ENCODE results near the gene ADCY9. TPM values are rescaled to one million over a fixed set of nuclear protein-coding genes. Genes with fewer than 3 reads are reported as not detected.
A peak's percentile ranks its signal among the peaks of the same experiment; 100 is the strongest.

Gene ADCY9
- total RNA-seq, 1 donor from 2014 or later, result 9.7 TPM

DNA sequence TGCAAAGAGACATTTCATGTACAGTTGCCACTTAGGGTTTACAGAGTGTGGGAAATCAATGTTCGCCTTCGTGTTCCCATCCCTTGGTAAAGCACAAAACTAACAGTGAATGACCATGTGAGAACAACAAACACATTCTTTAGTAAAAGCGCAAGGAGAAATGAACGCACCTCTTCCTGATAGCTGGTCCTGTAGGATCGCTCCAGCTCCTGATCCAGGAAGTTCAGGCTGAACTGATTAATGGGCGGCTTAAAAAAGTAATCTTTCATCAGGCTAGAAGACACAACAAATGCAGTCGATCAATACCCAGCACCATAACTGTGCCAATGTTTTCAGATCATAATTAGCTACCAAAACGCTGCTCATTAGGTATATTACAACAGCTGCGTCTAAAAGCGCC lies 127.4 kb downstream of the ADCY9 start:
- Mint-ChIP-seq H3K9me3 (no peaks in the 10 kb centered on the region), H3K4me3 (no peak overlapping the region), H3K36me3 (ENCODE audit: low read depth) (no peaks in the 10 kb centered on the region), H3K27ac (no peak overlapping the region), H3K27me3 (ENCODE audit: insufficient read depth) (no peaks in the 10 kb centered on the region), H3K4me1 (ENCODE audit: low read depth) (no peaks in the 10 kb centered on the region)
- intact Hi-C loops (cut with micrococcal nuclease), result no loop called here
- DNase-seq (ENCODE audit: low spot score), result no peak

- Mint-ChIP-seq H3K27ac (no peak overlapping the region), H3K27me3 (ENCODE audit: insufficient read depth) (no peaks in the 10 kb centered on the region), H3K36me3 (ENCODE audit: low read depth) (no peaks in the 10 kb centered on the region), H3K4me3 (no peak overlapping the region), H3K4me1 (ENCODE audit: low read depth) (peaks cover under 1% of the 10 kb centered on the region), H3K9me3 (no peaks in the 10 kb centered on the region)
- intact Hi-C loops (cut with micrococcal nuclease), result no loop called here
- DNase-seq (ENCODE audit: low spot score), result no peak
Measured at GRCh38 chr16:3988011-3988410, 128.2 kb downstream of the ADCY9 start.

GRCh38 chr16:3987231-3987630 lies 129.0 kb downstream of the ADCY9 start:
- H3K27ac Mint-ChIP-seq, result no peak overlapping the region
- no peak for DNase-seq (ENCODE audit: low spot score)
- H3K27me3 Mint-ChIP-seq (ENCODE audit: insufficient read depth), result no peaks in the 10 kb centered on the region
- no peaks in the 10 kb centered on the region for H3K36me3 Mint-ChIP-seq (ENCODE audit: low read depth)
- peaks cover 4% of the 10 kb centered on the region for H3K4me1 Mint-ChIP-seq (ENCODE audit: low read depth)
- no peaks in the 10 kb centered on the region for H3K9me3 Mint-ChIP-seq
- no peak overlapping the region for H3K4me3 Mint-ChIP-seq
- intact Hi-C loops (cut with micrococcal nuclease), result no loop called here

DNA sequence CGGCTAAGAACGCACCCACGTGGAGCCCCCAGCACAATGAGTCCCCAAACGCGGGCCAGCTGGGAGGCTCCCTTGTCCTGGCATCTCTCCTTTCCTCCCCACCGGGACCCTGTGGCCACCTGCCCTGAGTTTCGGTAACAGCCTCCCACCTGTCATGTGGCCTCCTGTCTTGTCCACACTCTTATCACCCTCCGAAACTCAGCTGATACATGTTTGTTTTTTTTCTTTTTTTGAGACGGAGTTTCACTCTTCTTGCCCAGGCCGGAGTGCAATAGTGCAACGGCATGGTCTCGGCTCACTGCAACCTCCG lies 130.1 kb downstream of the ADCY9 start:
- Mint-ChIP-seq H3K27ac (no peak overlapping the region), H3K27me3 (ENCODE audit: insufficient read depth) (no peaks in the 10 kb centered on the region), H3K36me3 (ENCODE audit: low read depth) (no peaks in the 10 kb centered on the region), H3K4me1 (ENCODE audit: low read depth) (peaks cover 4% of the 10 kb centered on the region), H3K4me3 (no peak overlapping the region), H3K9me3 (no peaks in the 10 kb centered on the region)
- intact Hi-C loops (cut with micrococcal nuclease), result no loop called here
- no peak for DNase-seq (ENCODE audit: low spot score)

- H3K4me3 Mint-ChIP-seq, result no peak overlapping the region
- intact Hi-C loops (cut with micrococcal nuclease), result no loop called here
- H3K4me1 Mint-ChIP-seq (ENCODE audit: low read depth), result peaks cover 4% of the 10 kb centered on the region
- DNase-seq (ENCODE audit: low spot score), result no peak
- no peak overlapping the region for H3K27ac Mint-ChIP-seq
- no peaks in the 10 kb centered on the region for H3K36me3 Mint-ChIP-seq (ENCODE audit: low read depth)
- H3K9me3 Mint-ChIP-seq, result no peaks in the 10 kb centered on the region
- no peaks in the 10 kb centered on the region for H3K27me3 Mint-ChIP-seq (ENCODE audit: insufficient read depth)
Measured at GRCh38 chr16:3984111-3985060, 131.9 kb downstream of the ADCY9 start.

DNA sequence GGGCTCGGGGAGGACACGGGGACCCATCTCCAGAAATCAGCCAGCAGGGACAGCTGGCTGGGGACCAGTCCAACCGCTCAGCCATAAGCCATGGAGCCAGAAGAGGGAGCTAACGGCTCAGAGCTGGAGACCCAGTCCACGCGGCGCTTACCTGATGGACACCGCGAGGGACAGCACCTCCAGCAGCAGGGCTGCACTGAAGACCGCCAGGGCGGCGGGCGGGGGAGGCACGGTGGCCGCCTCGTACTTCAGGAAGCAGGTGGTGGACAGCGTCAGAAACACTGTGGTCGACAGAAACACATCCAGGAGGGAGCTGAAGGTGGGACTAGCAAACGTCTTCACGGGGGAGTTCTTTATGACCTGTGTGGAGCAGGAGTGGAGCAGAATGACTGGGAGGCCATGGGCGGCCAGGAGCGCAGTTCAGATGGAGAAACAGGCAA lies 133.1 kb downstream of the ADCY9 start:
- no peak overlapping the region for H3K4me3 Mint-ChIP-seq
- no peaks in the 10 kb centered on the region for H3K9me3 Mint-ChIP-seq
- peaks cover 4% of the 10 kb centered on the region for H3K4me1 Mint-ChIP-seq (ENCODE audit: low read depth)
- DNase-seq (ENCODE audit: low spot score), result peak; percentile 29
- H3K36me3 Mint-ChIP-seq (ENCODE audit: low read depth), result no peaks in the 10 kb centered on the region
- intact Hi-C loops (cut with micrococcal nuclease), result loop anchor here (1.0 to 2.0 kb wide), 2 partner anchors 271 to 348 kb away; no protein-coding TSS in a partner anchor
- no peaks in the 10 kb centered on the region for H3K27me3 Mint-ChIP-seq (ENCODE audit: insufficient read depth)
- no peak overlapping the region for H3K27ac Mint-ChIP-seq

- Mint-ChIP-seq H3K4me1 (ENCODE audit: low read depth) (peaks cover 4% of the 10 kb centered on the region), H3K27ac (no peak overlapping the region), H3K4me3 (no peak overlapping the region), H3K9me3 (no peaks in the 10 kb centered on the region), H3K27me3 (ENCODE audit: insufficient read depth) (no peaks in the 10 kb centered on the region), H3K36me3 (ENCODE audit: low read depth) (no peaks in the 10 kb centered on the region)
- DNase-seq (ENCODE audit: low spot score), result no peak
- intact Hi-C loops (cut with micrococcal nuclease), result loop anchor here (2.0 kb wide), 1 partner anchor 349 kb away; no protein-coding TSS in a partner anchor
Measured at GRCh38 chr16:3982216-3982615, 134.0 kb downstream of the ADCY9 start.

GRCh38 chr16:3980253-3981111 lies 135.8 kb downstream of the ADCY9 start:
- no peak overlapping the region for H3K4me3 Mint-ChIP-seq
- intact Hi-C loops (cut with micrococcal nuclease), result no loop called here
- H3K36me3 Mint-ChIP-seq (ENCODE audit: low read depth), result peaks cover 4% of the 10 kb centered on the region
- no peak overlapping the region for H3K27ac Mint-ChIP-seq
- H3K9me3 Mint-ChIP-seq, result no peaks in the 10 kb centered on the region
- DNase-seq (ENCODE audit: low spot score), result no peak
- no peaks in the 10 kb centered on the region for H3K27me3 Mint-ChIP-seq (ENCODE audit: insufficient read depth)
- H3K4me1 Mint-ChIP-seq (ENCODE audit: low read depth), result peaks cover 4% of the 10 kb centered on the region

DNA sequence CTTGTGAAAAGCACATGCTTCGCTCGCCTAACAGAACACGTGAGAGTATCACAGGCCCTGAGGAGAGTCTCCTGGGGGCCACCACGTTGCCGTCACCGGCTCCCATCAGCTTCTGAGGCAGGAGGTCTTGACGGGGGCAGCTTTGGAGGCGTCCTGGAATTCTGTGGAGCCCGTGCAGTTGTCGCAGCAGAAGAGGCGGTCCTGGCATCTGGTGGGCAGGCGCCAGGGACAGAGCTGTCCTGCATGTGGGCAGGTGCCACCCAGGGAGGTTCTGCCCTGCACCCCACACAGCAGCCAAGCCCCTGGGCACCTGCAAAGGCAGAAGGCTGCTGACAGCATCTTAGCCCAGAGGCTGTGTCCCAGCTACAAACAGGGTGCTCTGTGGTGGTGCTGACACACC lies 136.7 kb downstream of the ADCY9 start:
- Mint-ChIP-seq H3K36me3 (ENCODE audit: low read depth) (peaks cover 4% of the 10 kb centered on the region), H3K27ac (no peak overlapping the region), H3K4me1 (ENCODE audit: low read depth) (peaks cover 4% of the 10 kb centered on the region), H3K27me3 (ENCODE audit: insufficient read depth) (no peaks in the 10 kb centered on the region), H3K4me3 (no peak overlapping the region), H3K9me3 (no peaks in the 10 kb centered on the region)
- intact Hi-C loops (cut with micrococcal nuclease), result no loop called here
- DNase-seq (ENCODE audit: low spot score), result no peak

- intact Hi-C loops (cut with micrococcal nuclease), result no loop called here
- DNase-seq (ENCODE audit: low spot score), result no peak
- H3K4me3 Mint-ChIP-seq, result no peak overlapping the region
- H3K27ac Mint-ChIP-seq, result no peak overlapping the region
- no peaks in the 10 kb centered on the region for H3K9me3 Mint-ChIP-seq
- peaks cover 4% of the 10 kb centered on the region for H3K36me3 Mint-ChIP-seq (ENCODE audit: low read depth)
- H3K4me1 Mint-ChIP-seq (ENCODE audit: low read depth), result peaks cover 4% of the 10 kb centered on the region
- H3K27me3 Mint-ChIP-seq (ENCODE audit: insufficient read depth), result no peaks in the 10 kb centered on the region
Measured at GRCh38 chr16:3979070-3979469, 137.2 kb downstream of the ADCY9 start.

GRCh38 chr16:3977376-3977775 lies 138.9 kb downstream of the ADCY9 start:
- DNase-seq (ENCODE audit: low spot score), result no peak
- H3K36me3 Mint-ChIP-seq (ENCODE audit: low read depth), result peaks cover 4% of the 10 kb centered on the region
- H3K27me3 Mint-ChIP-seq (ENCODE audit: insufficient read depth), result no peaks in the 10 kb centered on the region
- H3K9me3 Mint-ChIP-seq, result no peaks in the 10 kb centered on the region
- no peak overlapping the region for H3K4me3 Mint-ChIP-seq
- H3K4me1 Mint-ChIP-seq (ENCODE audit: low read depth), result no peaks in the 10 kb centered on the region
- no peak overlapping the region for H3K27ac Mint-ChIP-seq
- intact Hi-C loops (cut with micrococcal nuclease), result no loop called here

DNA sequence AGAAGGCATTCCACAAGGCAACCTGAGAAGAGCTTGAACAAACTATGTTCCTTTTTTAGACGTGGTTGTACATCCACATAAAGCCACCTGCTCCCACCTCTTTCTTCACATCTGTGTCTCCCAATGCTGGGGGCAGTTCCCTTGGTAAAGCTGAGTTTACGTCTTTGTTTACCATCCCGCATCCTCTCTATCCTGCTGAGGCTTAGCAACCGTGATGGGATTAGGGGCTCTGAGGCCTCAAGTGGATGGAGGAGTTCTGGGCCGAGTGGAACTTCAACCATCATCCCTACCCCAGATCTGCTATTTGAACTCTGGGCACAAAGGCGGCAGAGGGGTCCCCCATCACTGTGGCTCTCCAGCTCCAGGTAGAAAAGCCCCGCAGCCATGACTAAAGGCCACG lies 141.5 kb downstream of the ADCY9 start:
- DNase-seq (ENCODE audit: low spot score), result no peak
- Mint-ChIP-seq H3K4me3 (no peak overlapping the region), H3K36me3 (ENCODE audit: low read depth) (peaks cover 4% of the 10 kb centered on the region), H3K27ac (no peak overlapping the region), H3K27me3 (ENCODE audit: insufficient read depth) (no peaks in the 10 kb centered on the region), H3K4me1 (ENCODE audit: low read depth) (no peaks in the 10 kb centered on the region), H3K9me3 (no peaks in the 10 kb centered on the region)
- intact Hi-C loops (cut with micrococcal nuclease), result no loop called here

GRCh38 chr16:3971706-3972105 lies 144.5 kb downstream of the ADCY9 start:
- H3K27me3 Mint-ChIP-seq (ENCODE audit: insufficient read depth), result no peaks in the 10 kb centered on the region
- H3K36me3 Mint-ChIP-seq (ENCODE audit: low read depth), result no peaks in the 10 kb centered on the region
- H3K27ac Mint-ChIP-seq, result no peak overlapping the region
- DNase-seq (ENCODE audit: low spot score), result no peak
- H3K9me3 Mint-ChIP-seq, result no peaks in the 10 kb centered on the region
- no peak overlapping the region for H3K4me3 Mint-ChIP-seq
- no peaks in the 10 kb centered on the region for H3K4me1 Mint-ChIP-seq (ENCODE audit: low read depth)
- intact Hi-C loops (cut with micrococcal nuclease), result no loop called here
